GM19239 (cell line): ENCODE data around the gene SPOCK1.

Experiments used
- DNase-seq: peaks from one replicate; pipeline ENCODE4 v3.0.0; 2011; ENCODE audit warnings: low spot score; ENCODE audit not compliant: insufficient read length
- FAIRE-seq: peaks from 2 replicates; lab custom pipeline; 2011; peaks lifted over from hg19 to GRCh38; lab: Jason Lieb, UNC

Gene SPOCK1

DNA sequence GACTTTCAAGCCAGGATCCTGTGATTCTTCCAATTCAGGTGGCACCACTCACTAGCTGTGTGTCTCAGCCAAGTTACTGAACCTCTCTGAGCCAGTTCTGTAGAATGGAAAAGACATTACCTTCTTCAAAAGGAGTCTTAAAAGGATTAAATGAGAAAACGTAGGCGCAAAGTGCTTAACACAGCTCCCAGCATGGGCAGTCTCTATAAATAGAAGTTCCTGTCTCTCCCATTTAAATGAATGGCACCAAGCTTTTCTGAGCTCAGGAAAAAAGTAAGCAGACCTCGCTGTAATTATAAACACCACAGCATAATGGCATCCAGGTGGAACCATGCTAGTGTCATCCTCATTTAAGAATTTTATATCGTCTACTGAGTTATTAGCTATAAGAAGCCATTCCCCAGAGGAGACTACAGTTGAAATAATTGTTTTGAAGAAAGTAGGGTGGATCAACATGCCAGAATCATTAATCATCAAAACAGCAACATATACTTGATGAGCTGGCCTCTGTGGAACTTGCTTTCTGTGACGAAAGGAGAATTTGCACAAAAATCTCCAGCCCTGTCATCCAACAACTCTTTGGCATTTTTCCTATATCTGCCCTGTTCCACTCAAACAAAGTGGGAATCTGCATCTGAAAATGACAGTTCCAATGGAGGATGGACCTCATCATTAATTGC, 188.9 kb downstream of the SPOCK1 start:
- FAIRE-seq (no peak), DNase-seq (no peak)

DNA sequence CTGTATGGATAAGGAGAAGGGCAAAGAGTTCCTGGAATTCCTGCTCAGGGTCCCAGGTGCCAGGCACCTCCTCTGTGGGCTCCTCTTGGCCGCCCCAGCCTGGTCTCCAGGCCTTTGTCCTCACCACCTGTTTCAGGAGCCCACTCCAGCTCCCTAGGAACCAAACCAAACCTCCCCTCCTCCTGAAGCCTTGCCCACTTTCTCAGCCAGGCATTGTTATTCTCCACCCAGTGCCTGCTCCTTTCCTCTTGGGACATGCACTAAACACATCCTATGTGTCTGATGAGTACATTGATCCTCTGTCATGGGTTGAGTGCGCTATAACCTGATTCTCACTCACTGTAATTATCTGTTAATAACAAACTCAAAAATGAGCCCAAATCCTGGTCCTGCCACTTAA, 189.8 kb downstream of the SPOCK1 start:
- DNase-seq (no peak), FAIRE-seq (no peak)

DNA sequence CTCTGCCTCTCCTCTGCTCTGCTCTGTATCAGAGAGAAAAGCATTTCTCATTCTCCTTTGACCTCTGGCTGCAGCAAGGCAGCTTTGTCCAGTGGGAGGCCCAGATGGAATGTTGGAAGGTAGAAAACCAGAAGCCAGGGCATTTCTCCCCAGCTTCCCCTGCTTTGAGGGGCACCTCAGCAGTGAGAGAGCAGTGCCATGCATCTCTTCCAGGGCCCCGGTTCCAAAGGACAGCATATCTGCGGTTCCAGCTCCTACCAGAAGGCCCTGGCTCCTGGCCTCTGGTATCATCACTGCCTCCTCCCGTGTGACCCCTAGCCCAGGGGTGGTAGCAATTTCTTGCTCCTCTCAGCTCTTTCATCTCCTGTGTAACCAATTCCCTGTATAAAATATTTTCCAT, 190.8 kb downstream of the SPOCK1 start:
- no peak for FAIRE-seq

DNA sequence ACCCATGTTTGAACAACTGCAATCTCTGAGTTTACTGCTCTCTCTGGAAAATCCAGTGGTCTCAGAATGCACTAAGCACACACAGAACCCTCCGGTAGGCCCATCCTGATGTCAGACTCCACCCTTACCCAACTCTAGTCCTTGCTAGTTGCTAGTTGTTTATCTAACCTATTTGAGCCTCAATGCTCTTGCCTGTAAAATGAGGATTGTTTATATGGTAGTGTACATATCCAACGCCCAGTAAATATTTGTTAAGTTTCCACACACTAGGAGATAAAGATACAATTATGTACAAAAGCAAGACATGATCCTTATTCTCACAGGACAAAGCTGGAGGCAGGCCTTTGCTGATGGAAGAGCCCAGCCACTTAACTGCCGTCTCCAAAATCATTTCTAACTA, 192.2 kb downstream of the SPOCK1 start:
- no peak for DNase-seq

More for the DNA sequence above, 190.8 kb downstream of the SPOCK1 start:
- no peak for DNase-seq

DNA sequence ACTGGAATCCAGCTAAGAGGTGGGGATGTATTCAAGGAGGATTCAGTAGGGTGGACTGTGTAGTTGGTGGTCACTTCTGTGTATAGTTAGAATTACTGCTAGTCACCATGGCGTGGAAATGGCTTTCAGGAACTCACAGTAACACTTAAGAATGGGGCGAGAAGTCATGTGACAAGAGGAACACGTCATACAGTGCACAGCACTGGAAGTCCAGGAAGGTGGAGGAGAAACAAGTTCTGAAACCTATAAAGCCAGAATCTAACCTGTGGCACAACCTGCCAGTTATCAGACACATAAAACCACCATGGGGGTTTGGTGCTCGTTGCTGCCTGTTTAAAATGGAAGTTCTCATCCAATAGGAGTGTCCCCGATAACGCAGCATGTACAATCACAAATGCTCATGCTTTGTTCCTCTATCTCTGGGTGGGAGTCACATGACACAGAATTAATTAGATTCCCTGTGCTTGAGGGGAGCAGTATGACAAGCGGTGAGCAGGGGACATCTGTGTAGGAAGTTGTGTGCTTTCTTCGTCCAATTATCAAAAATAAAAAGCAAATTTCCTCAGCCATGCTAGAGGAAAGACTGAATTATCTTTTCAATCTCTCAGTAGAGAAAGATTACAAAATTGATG, 193.0 kb downstream of the SPOCK1 start:
- DNase-seq = no peak
- FAIRE-seq = no peak

More for the DNA sequence above, 192.2 kb downstream of the SPOCK1 start:
- no peak for FAIRE-seq

DNA sequence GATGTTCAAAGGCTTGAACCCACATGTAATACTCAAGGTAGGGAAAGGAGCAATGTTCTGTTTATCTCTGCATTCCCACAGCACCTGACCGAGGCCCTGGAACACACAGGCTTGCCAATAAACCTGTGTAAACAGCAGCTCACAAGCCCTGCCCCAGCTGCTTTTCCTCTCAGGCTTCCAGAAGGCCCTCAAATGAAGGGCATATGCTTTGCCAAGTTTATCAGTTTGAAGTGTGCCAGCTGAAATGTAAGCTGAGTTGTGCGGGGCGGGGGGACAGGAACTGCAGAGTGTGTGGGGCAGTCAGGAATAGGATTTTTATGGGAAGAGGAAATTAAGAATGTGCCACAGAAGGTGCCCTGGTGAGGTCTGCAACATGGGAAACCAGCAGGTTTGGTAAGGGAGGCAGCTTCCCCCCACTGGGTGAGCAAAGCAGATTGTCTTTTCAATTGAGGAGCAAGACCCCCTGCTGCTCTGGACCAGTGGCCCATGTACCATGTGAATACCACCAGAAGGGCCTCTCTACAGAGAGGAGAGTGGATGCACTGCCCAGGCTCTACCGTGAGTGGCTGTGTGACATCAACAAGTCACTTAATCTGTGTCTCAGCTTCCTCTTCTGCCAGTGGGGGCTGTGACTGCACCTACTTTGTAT, 194.8 kb downstream of the SPOCK1 start:
- FAIRE-seq (no peak), DNase-seq (no peak)

DNA sequence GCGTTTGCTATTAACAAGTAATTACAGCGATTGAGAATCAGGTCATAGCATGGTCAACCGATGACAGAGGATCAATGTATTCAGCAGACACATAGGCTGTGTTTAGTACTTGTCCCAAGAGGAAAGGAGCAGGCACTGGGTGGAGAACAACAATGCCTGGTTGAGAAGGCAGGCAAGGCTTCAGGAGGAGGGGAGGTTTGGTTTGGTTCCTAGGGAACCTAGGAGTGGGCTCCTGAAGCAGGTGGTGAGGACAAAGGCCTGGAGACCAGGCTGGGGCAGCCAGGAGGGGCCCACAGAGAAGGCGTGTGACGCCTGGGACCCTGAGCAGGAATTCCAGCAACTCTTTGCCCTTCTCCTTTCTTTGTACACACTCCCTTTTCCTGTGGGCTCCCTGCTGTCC, 195.6 kb downstream of the SPOCK1 start:
- DNase-seq (no peak), FAIRE-seq (no peak)

DNA sequence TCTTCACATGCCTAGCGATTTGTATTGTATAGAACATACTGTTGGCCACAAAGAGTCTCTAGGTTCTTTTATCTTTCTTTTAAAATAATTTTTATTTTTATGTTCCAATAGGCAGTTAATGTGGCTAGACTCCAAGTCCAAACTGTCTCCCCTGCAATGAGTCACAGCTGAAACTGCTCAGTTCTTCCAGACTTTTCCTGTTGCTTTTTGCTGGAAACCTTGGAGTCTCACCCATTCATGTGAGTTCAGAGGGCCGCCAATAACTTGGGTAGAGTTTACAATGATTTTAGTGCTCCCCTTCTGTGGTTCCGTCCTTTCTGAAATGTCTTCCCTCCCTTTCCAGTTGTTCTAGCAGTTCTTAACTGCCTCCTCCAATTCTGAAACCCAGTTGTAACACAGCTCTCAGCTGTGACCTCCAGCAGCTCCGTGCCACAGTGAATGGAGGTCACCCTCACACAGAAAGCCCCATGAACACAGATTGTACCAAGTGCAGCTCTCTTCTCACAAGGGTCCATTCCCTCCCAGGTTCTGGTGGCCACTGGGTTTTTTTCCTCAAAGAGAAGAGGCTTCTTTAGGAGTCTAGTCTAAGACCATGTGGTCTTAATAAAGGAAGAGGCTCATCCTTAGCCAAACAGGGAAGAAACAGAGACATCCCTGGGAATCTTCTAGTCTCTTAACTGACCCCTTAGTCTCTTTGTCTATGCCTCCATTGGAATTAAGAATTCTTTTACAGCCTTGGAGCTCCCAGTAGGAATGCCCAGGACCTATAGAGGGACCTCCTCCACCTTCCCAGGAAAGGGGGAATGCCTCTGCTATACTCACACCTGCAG, 198.5 kb downstream of the SPOCK1 start:
- FAIRE-seq (no peak), DNase-seq (no peak)

DNA sequence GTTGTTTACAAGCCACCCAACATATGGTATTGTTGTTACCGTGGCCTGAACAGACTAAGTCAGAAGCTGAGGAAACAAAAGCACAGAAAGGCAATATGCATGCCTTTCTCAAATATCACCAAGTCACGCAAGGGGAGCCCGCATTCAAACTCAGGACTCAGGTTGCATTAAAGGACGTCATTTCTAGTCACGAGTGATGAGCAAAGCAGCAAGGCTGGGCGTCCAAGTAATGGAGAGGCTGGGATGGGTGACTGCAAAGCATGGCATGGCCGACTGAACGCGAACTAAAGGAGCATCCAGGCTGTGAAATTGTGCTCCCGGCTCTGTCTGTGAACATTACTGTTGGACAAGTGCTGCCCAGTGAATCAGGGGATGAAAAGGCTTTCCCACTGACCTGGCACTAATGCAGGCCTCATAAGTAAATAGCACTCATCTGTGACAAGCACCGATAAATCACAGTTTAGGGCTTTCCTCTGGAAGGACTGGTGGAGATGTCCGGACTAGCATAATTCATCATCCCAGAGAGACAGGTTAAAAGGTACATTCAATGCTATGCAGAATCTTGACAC, 202.8 kb downstream of the SPOCK1 start:
- no peak for DNase-seq
- no peak for FAIRE-seq

DNA sequence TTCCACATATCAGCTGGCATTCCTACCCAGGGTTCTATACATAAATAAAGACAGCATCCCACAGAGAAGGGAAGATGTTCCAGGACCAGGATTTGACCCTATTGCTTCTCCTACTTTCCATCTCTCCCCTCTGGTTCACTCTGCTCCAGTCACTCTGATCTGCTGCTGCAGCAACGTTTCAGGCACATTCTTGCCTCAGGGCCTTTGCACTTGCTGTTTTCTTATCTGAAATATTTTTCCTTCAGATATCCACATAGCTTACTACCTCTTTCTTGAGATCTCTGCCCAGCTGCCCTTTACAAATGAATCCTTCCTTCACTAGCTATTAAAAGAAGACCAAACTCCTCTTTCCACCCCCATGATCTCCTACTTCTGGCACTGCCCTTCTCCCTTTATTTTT, 204.5 kb downstream of the SPOCK1 start:
- DNase-seq (no peak), FAIRE-seq (no peak)

DNA sequence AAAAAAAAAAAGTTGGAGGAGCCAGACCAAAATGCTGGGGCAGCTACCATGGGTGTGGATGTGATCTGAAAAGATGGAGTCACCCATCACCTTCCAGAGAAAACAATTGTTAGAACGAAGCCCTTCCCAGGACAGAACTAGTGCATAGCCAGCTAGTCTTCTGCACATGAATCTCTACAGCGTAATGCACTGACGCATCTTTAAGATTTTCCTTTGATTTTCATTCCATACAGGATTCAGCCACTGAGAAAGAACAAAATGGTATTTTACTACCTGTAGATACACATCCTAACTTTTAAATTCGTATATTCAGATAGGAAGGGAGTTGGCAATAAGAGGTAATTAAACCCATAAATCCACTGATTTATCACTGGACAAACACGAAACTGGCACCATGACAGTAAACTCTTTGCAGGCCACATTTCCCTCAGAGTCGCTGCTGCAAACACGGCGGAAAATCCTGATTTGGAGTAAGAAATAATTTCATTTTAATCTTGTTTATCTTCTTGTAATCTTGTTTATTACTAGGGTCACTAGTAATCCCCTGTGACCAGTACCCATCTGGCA, 206.6 kb downstream of the SPOCK1 start:
- FAIRE-seq = no peak
- DNase-seq = no peak

DNA sequence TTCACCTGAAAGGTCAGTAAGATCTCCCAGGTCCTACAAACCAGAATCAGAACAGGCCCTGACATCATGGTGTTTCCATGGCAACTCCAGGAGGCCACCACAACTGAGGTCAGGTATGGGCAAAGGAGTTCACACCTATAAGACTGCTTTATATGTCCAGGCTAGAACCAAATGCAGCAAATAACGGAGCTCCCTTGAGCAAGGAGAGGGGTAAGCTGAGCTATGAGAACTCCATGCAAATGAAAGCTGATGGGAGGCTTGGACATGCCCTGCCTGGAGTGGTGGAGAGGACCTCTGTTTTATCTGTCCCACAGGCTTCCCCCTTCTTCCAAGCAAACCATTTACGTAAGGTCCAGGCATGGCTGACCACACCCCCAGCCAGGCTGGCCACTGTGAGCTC, 207.7 kb downstream of the SPOCK1 start:
- FAIRE-seq (no peak), DNase-seq (no peak)

DNA sequence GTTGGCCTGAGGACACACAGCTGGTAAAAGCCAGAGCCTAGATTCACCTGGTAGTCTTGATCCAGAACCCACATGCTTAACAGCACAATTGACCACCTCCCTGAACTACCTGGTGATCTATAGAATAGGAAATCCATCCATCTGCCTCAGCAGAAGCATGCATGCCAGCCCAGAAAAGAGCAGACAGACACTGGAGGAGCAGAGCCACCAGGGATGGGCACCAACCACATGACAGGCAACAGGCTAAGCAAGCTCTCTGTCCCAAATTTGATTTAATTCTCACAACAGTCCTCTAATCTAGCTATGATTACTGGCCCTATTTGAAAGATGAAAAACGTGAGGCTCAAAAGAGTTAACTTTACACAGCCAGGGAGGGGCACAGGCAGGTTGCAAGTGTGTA, 208.1 kb downstream of the SPOCK1 start:
- FAIRE-seq = no peak
- no peak for DNase-seq

DNA sequence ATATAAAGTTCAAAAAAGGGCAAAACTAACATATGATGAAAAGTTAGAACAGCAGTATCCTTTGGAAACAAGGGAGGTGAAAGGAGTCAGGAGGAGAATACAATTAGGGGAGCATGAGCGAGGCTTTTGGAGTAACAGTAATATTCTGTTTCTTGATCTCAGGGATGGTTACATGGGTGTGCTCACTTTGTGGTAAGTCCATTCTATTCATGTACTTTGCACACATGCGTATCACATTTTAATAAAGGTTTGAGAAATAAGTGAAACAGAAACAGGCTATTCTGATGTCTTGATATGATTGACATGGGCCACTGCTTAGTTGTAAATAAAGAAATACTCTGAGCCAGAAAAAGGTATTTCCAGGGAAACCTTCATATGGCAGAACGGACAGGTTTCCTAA, 208.8 kb downstream of the SPOCK1 start:
- DNase-seq (no peak), FAIRE-seq (no peak)

DNA sequence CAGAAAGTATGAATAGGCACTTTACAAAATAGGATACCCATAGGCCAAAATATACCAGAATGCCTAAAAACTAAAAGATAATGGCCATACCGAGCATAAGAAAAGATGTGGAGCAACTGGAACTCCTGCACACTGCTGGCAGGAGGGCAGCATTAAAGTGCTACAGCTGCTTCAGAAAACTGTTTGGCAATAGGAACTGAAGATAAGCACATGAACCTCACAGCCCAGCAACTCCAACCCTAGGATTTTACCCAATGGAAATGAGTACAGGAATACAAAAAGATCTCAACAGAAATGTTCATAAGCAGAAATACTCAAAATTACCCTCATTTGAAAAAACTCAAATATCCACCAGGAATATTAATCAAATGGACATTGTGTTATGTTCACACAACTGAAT, 209.3 kb downstream of the SPOCK1 start:
- DNase-seq (no peak), FAIRE-seq (no peak)

DNA sequence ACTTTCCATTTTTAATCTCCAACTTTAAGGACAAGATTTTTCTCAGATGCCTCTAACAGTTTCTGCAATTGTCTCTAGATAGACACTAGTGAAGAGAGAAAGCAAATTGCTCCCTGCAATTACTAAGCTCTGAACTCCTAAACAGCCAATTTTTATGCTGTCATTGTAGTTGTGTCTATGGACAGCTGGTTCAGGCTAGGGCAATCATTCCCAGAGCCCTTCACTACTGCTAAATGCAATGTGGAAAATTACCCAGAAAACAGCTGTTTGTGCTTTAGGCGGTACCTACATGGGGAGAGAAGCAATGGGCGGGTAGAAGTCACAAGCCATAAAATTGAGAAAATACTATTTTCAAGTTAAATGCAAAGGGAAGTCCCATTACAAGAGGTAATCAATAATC, 211.6 kb downstream of the SPOCK1 start:
- FAIRE-seq = no peak
- DNase-seq = no peak

DNA sequence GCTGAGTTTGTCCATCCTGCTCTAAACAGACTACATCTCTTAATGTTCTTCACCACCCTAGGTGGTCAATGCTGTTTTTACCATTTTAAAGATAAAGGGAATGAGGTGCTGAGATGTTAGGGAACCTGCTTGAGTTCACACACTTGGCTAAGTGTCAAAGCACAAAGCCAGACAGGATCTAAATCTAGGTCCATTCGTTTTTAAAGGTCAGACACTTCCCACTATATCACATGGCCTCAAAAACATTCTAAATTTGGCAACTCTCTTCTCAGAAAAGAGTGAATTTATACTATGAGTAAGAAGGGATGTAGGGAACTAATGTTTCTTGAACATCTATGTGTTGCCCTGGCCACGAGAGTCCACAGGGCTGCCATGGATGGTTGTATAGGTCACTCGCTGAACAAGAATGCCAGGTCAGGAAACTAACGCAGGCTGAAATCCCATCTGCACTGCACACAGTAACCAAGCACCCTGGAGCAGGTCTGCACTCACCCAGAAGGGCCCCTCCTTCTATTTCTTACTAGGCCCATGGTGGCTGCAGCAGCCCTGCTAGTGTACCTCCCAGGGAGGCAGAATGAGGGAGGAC, 213.0 kb downstream of the SPOCK1 start:
- DNase-seq (no peak), FAIRE-seq (no peak)

DNA sequence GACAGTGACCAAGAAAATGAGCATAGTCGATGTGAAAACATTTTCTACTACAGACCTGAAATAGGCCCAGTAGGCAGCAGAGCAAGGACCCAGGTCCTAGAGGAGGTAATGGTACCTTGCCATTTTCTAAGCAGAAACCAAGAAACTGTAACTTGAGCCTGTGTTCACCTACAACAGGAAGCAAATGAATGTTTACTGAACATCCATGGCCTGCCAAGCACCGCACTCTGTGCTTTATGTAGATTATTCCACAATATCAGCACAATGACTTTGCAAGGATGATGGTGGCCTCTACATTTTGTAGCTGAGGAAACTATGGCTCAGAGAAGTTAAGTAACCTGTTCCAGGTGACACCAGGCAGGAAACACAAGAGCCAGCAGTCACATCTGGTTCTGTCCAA, 215.3 kb downstream of the SPOCK1 start:
- FAIRE-seq (no peak), DNase-seq (no peak)

DNA sequence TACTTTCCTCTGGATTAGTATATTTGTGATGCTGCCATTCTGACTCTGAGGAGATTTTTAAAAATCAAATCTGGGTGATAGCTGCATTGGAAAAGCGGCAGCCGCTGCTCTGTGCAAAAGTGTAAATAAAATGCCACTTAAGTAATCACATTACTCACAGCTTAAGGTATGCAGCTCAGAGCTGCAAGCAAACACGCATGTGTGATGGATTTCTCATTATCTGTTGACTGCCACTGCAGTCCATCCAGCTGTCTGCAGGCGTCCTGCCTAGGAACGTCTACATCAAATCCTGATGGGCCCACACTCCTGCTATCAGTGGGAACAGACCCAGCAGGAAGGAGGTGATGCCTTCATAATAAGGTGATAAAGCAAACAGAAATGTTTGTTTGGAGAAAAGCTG, 216.9 kb downstream of the SPOCK1 start:
- no peak for FAIRE-seq
- no peak for DNase-seq

DNA sequence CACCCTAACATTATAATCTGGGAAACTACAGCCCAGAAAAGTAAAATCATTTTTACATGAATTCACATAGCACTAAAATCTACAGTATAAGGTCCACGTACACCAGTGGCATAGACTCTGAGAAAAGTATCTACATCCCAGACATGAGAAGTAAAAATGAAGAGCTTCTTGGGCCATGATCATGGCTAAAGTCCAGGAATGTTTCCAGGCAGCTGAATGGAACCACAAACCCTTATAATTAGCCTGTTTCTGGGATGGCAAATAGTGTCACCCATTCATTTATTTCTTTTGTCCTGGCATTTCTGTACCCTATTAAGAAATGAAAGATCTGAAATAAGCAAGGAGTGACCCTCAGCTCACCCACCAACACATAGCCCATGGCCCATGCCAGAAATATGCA, 217.9 kb downstream of the SPOCK1 start:
- DNase-seq (no peak), FAIRE-seq (no peak)
